ENCODE data around the gene HBG2. TPM values are rescaled to one million over a fixed set of nuclear protein-coding genes. Genes with fewer than 3 reads are reported as not detected.
A peak's percentile ranks its signal among the peaks of the same experiment; 100 is the strongest.
"Not testable (repeated sequence)": the region's sequence is repeated elsewhere in the genome, so short reads cannot be mapped to it uniquely, and the experiment has no call there.

The HBG2 gene
- total RNA-seq, 4 donors from 2014 or later, result not detected

DNA sequence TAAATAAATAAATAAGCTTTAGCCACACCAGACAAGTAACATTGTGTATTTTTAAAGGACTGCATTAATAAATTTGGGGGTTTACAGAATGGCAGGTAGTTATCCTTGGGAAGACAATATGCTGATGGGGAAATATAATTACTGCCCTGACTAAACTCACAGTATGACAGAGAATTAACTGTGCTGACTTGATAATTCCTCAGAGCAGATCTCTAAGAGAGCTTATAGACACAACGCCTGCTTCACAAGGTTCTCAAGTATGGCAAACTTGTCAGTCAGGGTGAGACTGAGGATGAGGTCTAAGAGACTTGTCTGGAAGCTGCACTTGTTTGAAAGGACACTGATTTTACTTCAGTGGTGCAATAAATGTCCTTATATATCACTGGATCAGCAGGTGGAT lies 43.9 kb upstream of the HBG2 start:
- Histone ChIP-seq H3K4me1 (no peaks in the 10 kb centered on the region), H3K36me3 (no peaks in the 10 kb centered on the region), H3K27ac (no peak overlapping the region), H3K4me3 (replicated peaks in 1 of 3) (no peak overlapping the region), H3K27me3 (no peaks in the 10 kb centered on the region), H3K9me3 (no peaks in the 10 kb centered on the region)
- intact Hi-C loops (cut with DNase I), result no loop called here
- DNase-seq, result no peak
- 32 to 36% methylated on average over 1 of the region's 1 CpG for WGBS, 2 donors
- TF ChIP-seq POLR2A (IDR thresholded peaks at IDR 0.05), result no peak
- TF ChIP-seq, protein P1, sequence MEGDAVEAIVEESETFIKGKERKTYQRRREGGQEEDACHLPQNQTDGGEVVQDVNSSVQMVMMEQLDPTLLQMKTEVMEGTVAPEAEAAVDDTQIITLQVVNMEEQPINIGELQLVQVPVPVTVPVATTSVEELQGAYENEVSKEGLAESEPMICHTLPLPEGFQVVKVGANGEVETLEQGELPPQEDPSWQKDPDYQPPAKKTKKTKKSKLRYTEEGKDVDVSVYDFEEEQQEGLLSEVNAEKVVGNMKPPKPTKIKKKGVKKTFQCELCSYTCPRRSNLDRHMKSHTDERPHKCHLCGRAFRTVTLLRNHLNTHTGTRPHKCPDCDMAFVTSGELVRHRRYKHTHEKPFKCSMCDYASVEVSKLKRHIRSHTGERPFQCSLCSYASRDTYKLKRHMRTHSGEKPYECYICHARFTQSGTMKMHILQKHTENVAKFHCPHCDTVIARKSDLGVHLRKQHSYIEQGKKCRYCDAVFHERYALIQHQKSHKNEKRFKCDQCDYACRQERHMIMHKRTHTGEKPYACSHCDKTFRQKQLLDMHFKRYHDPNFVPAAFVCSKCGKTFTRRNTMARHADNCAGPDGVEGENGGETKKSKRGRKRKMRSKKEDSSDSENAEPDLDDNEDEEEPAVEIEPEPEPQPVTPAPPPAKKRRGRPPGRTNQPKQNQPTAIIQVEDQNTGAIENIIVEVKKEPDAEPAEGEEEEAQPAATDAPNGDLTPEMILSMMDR (IDR thresholded peaks at IDR 0.05), result no peak

GRCh38 chr11:5297721-5298323 lies 43.2 kb upstream of the HBG2 start:
- H3K36me3 ChIP-seq, result no peaks in the 10 kb centered on the region
- no peak for DNase-seq
- H3K9me3 ChIP-seq, result no peaks in the 10 kb centered on the region
- intact Hi-C loops (cut with DNase I), result no loop called here
- WGBS, 2 donors, result 69 to 75% methylated on average over 4 of the region's 4 CpGs
- TF ChIP-seq POLR2A (IDR thresholded peaks at IDR 0.05), result no peak
- TF ChIP-seq, protein P1 (IDR thresholded peaks at IDR 0.05), result no peak
- H3K27me3 ChIP-seq, result no peaks in the 10 kb centered on the region
- H3K27ac ChIP-seq, result no peak overlapping the region
- no peaks in the 10 kb centered on the region for H3K4me1 ChIP-seq
- no peak overlapping the region for H3K4me3 ChIP-seq (replicated peaks in 1 of 3)

DNA sequence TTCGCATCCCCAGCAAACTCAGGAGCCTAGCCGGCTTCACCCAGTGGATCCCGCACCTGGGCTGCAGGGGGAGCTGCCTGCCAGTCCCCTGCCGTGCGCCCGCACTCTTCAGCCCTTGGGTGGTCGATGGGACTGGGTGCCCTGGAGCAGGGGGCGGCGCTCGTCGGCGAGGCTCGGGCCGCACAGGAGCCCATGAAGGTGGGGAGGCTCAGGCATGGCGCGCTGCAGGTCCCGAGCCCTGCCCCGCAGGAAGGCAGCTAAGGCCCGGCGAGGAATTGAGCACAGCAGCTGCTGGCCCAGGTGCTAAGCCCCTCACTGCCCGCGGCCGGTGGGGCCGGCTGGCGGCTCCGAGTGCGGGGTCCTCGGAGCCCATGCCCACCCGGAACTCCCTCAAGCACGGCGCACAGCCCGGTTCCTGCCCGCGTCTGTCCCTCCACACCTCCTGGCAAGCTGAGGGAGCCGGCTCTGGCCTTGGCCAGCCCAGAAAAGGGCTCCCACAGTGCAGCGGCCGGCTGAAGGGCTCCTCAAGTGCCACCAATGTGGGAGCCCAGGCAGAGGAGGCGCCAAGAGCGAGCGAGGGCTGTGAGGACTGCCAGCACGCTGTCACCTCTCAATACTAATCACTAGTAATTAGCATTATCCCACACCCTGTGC lies 39.9 kb upstream of the HBG2 start:
- H3K36me3 ChIP-seq; H3K4me3 ChIP-seq (replicated peaks in 1 of 3); H3K9me3 ChIP-seq; H3K4me1 ChIP-seq; H3K27me3 ChIP-seq; DNase-seq; H3K27ac ChIP-seq; intact Hi-C loops (cut with DNase I): not testable (repeated sequence)
- 93% methylated on average over 14 to 24 of the region's 41 CpGs for WGBS, 2 donors

DNA sequence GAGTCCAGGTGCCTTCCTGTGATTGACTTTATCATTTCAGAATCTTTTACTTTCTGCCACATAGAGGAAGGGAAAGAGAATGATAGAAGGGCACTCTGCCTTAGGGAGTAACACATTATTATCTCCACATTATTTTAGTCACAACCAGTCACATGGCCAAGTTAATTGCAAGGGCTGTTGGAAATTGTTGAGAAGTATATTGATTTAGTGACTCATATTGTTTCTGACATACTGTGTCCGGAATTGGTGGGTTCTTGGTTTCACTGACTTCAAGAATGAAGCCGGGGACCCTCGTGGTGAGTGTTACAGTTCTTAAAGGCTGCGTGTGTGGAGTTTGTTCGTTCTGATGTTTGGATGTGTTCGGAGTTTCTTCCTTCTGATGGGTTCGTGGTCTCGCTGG lies 38.4 kb upstream of the HBG2 start:
- Histone ChIP-seq H3K27ac (no peak overlapping the region), H3K4me1 (no peaks in the 10 kb centered on the region), H3K9me3 (no peaks in the 10 kb centered on the region), H3K27me3 (no peaks in the 10 kb centered on the region), H3K4me3 (replicated peaks in 1 of 3) (no peak overlapping the region), H3K36me3 (no peaks in the 10 kb centered on the region)
- intact Hi-C loops (cut with DNase I), result no loop called here
- TF ChIP-seq, protein P1 (IDR thresholded peaks at IDR 0.05), result no peak
- TF ChIP-seq POLR2A (IDR thresholded peaks at IDR 0.05), result no peak
- DNase-seq, result no peak
- 92 to 93% methylated on average over 8 of the region's 8 CpGs for WGBS, 2 donors

DNA sequence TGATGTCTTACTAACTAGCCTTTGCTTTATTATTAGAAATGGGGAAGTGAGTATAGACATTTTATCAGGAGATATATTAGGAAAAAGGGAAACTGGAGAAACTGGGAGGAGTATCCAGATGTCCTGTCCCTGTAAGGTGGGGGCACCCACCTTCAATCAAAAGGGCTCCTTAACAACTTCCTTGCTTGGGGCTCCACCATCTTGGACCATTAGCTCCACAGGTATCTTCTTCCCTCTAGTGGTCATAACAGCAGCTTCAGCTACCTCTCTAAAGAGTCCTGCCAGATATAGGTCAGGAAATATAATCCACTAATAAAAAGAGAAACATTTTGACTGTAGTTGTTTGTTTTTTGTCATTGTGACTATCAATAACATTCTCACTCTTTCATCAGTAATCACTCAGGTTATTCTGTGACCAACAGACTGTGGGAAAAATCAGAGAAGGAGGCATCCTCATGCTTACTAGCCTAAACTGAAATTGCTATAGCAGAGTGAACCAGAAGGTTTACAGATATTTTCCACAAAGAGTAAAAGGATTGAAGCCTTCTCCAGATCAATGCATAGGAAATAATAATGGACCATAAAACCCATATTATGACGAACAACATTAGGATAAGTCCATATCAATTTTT lies 36.7 kb upstream of the HBG2 start:
- Histone ChIP-seq H3K27me3 (no peaks in the 10 kb centered on the region), H3K4me1 (no peaks in the 10 kb centered on the region), H3K9me3 (no peaks in the 10 kb centered on the region), H3K27ac (no peak overlapping the region), H3K36me3 (no peaks in the 10 kb centered on the region), H3K4me3 (replicated peaks in 1 of 3) (no peak overlapping the region)
- intact Hi-C loops (cut with DNase I), result no loop called here
- 83 to 91% methylated on average over 1 of the region's 1 CpG for WGBS, 2 donors
- no peak for DNase-seq
- TF ChIP-seq, protein P1 (IDR thresholded peaks at IDR 0.05), result peak in 1 of 6 experiments; percentile 10
- TF ChIP-seq POLR2A (IDR thresholded peaks at IDR 0.05), result no peak

All from thyroid gland (tissue), 4 donors.